H4 (cell line): ENCODE measurements around the gene SUSD1. TPM values are rescaled to one million over a fixed set of nuclear protein-coding genes. Genes with fewer than 3 reads are reported as not detected.

ENCODE experiments used
- DNase-seq: peaks from one replicate; pipeline ENCODE4 v3.0.0-alpha.2; 2015; ENCODE audit warnings: low spot score
- total RNA-seq: library from RNA; depleted of rRNA; stranded (reverse); fragments of >200 nt; shearing (Covaris generic); gene quantifications from 2 replicates; pipeline ENCODE4 v1.2.3, GENCODE V29; 2014

Gene SUSD1
- total RNA-seq, 1 experiment from 2014 or later = 0.89 TPM

GRCh38 chr9:112065806-112066606, 109.1 kb downstream of the SUSD1 start:
- DNase-seq = peak; percentile 74

GRCh38 chr9:112064871-112065270, 110.2 kb downstream of the SUSD1 start:
- no peak for DNase-seq

DNA sequence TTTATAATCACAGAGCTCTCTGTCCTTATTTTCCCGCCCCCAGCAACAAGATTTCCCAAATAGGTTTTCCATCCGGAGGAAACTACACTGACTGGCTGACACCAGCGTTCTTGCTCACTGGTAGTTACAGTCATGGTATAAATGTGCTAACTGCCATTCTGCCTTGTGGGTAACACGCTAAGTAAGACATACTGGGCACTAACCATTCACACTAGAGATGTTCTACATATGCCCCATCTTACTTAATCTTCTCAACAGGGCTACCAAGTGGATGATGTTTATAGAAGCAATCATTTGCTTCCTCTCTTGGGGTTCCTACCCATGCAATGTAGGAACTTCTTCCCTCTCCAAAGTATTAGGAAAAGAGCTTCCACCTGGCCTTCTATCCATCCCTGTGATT, 111.5 kb downstream of the SUSD1 start:
- DNase-seq = no peak

GRCh38 chr9:112063151-112063550, 111.9 kb downstream of the SUSD1 start:
- no peak for DNase-seq

GRCh38 chr9:112061152-112061740, 113.9 kb downstream of the SUSD1 start:
- peak; percentile 98 for DNase-seq

- no peak for DNase-seq
These were observed 115.2 kb downstream of the SUSD1 start for GRCh38 chr9:112059966-112060320.

DNA sequence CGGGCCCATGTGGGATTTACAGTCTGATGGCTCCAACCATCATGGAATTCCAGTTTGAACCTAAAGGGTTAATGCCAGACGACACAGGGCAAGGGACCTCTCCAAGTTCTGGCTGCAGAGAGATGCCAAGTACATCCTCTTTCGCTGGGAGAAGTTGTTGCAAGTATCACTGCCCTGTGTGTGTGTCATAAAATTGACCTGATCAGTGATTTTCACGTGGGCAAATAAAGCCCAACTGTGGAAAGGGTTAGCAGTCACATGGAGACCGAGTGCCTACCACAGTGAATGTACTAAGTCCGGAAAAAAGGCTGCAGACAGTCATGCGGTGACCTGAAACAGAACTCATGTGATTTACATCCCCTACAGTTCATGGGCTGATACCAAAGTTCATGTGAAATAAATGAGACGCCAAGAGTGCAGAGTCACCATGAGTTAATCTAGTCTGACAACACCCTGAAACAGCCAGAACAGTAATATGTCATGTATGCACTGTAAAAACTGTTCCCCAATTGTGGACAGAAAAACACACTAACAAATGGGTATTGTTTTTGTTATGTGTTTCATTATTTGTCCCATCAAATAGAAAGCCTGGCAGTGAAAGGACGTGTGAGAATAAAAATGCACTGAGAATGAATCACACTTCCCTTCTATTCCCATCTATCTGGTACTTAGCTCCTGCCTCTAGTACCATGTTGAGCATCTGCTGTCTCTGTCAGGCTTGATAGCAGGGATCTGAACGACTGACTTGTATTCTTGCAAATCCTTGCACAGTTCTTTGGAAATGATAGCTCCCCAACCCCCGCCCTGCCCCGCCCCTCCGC, 115.7 kb downstream of the SUSD1 start:
- DNase-seq = peak; percentile 76

- no peak for DNase-seq
These were observed 118.1 kb downstream of the SUSD1 start for GRCh38 chr9:112056996-112057395.

- no peak for DNase-seq
These were observed 120.2 kb downstream of the SUSD1 start for GRCh38 chr9:112054916-112055315.

DNA sequence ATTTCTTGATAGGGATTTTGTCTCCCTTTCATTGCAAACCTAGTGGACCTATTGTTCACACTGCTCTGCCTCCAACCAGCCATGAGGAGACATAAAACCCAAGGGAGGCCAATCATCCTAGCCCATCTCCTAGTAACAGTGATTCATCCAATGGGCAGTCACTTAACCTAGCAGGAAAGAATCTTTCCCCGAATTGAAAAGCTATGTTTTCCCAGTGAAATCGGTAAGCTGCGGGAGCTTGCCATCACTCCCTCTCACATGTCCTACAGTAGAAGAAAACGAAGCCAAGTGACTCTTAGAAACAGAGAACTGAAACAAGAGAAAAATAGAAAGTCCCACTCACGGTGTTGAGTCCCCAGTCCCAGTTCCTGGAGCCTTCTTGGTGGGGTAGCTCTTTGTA, 123.3 kb downstream of the SUSD1 start:
- DNase-seq = no peak

GRCh38 chr9:112050544-112051475, 124.3 kb downstream of the SUSD1 start:
- DNase-seq = peak; percentile 94

GRCh38 chr9:112049811-112050516, 125.1 kb downstream of the SUSD1 start:
- no peak for DNase-seq

DNA sequence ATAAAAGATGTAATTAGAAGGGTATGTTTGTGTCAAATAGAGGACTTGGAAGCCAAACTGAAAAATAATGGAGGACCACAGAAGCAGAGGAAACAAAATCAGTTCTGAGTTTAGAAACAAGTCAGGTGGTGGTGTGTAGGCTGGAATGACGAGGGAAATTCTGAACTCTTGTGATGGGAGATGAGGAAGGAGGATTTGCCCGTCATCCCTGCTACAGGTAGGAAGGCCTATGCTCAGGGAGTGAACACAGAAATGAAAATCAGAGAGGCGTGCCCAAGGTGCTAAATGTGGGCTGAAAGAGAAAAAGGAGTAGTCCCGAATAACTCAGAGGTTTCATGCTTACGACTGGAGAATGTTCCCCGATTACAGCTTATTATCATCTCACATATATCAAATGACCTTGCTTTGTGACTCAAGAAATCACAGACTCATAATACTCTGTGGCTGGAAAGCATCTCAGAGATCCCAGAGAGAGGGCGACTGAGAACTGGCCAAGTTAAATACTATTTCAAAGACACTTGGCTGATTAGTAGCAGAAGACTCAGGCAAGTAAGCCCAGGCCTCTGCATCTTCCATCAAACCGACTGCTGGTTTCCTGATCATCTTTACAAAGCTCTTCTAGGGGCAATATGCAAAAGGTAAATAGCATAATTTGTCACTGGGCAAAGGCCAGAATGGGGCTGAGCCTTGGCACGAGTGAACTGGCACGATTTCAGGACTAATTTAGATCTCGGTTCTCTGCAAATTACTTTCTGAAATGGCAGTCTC, 126.0 kb downstream of the SUSD1 start:
- DNase-seq = peak; percentile 22

- DNase-seq = no peak
These were observed 127.5 kb downstream of the SUSD1 start for GRCh38 chr9:112047538-112048066.

DNA sequence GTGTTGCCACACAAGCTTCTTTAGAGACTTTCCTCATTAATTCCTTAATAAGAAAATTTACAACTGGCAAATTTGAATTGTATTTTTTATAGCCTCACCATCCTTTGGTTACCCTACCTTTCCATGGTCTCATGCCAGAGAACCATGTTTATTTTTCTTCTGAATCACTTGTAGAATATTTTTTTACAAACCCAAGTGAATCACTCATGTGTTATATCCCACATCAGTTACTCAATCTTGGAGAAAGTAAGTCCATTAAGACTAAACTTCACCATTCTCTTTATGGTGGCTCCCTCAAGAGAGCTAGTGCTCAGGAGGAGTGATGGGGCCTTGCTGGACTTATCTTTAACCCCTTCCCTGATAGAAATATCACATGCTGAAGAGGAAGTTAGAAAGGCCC, 128.9 kb downstream of the SUSD1 start:
- peak; percentile 65 for DNase-seq

DNA sequence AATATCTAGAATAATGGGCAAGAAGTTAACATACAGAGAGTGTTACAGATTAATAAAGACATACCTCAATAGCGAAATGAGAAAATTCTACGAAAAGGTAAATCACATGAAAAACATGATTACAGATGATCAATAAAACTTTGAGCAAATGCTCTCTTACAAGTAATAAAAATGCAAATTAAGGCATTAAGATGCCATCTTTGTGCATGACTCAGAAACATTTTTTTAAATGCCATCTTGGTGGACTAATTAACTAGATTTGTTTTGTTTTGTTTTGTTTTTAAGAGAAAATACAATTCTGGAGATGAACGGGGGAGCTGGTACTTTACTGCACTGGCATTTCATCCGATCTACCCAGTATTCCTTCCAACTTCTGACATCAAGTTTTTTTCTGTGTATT, 130.2 kb downstream of the SUSD1 start:
- DNase-seq = no peak

DNA sequence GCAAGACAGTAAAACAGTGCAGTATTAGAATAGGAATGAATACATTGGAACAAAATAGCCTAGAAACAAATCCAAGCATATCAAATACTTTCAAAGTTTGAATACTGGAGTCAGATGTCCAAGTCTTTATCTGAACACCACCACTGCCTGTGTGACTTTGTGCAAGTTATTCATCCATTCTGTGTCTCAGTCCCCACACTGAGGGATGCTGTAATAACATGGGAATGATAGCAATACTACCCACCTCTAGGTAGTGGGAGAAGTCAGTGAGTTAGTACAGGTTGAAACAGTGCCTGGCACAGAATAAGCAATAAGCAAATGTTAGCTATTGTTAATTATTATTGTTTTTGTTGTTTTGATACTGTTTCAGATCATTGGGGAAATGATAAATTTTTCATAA, 130.9 kb downstream of the SUSD1 start:
- no peak for DNase-seq

- no peak for DNase-seq
These were observed 131.7 kb downstream of the SUSD1 start for GRCh38 chr9:112043423-112043822.

DNA sequence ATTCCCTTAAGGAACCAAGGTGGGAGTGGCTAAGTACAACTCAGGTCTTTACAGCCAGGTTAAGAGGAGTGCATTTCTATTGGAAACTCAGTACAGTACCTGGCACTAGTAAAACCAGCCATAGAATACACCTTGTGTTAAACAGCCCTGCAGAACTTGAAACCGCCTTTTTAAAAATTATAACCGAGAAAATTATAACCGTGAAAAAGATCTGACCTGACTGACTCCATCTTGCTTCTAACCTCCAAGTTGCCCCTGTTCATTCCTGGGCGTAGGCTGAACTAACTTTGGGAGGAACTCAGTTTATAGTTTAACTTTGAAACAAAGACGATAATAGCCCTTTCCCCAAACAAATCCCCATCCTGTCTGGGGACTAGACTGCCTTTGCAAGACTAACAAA, 132.3 kb downstream of the SUSD1 start:
- DNase-seq = no peak

GRCh38 chr9:112042244-112042638, 132.9 kb downstream of the SUSD1 start:
- no peak for DNase-seq
